Measurements from ENCODE around the gene TRIM59. TPM values are rescaled to one million over a fixed set of nuclear protein-coding genes. Genes with fewer than 3 reads are reported as not detected.

Gene TRIM59
- polyA plus RNA-seq, 1 donor: 8.3 TPM

DNA sequence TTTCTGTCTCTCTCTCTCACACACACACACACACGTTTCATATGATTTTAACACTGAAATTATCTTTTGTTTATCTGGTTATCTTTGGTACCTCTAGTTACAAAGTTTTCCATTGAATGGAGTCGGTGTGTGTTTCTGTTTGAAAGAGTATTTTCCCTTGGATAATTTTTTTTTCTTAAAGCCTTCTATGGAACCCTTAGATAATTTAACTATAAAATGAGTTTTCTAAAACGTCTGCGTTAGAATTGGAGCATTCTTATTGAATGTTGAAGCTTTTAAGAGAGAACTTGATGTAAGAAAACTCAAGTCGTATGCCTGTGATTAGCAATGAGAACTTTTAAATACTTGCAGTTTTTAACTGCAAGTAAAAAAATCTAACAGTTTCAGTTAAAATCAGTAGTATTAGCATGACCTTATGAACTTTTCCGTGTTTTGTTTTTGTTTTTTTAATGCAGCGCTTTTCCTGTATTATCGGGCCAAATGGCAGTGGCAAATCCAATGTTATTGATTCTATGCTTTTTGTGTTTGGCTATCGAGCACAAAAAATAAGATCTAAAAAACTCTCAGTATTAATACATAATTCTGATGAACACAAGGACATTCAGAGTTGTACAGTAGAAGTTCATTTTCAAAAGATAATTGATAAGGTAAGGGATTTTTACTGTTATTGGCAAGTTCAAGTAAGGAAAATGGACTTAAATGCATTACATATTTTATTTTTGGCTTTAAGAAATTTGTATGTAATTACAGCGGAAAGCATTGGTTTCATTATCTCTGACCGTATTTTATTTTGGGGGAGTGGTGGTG, 47.2 kb downstream of the TRIM59 start:
- no peak for DNase-seq

DNA sequence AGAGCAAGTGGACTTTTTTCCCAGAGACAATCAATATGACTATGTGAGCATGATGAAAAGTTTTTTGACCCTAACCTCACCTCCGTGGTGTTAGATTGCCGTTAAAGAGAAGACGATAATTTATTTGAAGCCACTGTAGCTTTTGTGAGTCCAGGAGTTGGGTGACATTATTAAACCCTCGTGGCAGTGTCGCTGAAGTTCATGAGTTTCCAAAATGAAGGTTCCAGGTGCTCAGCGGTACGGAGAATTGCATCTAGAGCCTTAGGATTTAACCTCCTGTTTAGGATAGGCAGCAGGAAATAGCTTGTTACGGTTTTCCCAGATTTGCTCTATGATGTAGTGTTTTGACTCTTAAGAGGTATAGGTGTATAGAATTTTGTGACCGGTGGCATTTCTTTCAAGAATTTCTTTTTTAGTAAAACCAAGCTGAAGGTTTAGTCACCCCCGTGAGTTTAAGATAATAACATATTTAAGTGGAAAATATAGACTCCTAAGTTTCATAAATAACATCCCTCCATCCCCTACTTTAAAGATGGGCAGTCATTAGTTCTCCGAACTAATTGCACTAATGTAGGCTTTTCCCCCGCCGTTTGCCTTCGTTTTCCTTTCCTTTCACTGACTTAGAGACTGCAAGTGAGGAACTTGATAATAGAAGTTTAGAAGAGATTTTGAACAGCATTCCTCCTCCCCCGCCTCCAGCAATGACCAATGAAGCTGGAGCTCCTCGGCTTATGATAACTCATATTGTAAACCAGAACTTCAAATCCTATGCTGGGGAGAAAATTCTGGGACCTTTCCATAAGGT, 48.1 kb downstream of the TRIM59 start:
- peak; percentile 43 for DNase-seq

DNA sequence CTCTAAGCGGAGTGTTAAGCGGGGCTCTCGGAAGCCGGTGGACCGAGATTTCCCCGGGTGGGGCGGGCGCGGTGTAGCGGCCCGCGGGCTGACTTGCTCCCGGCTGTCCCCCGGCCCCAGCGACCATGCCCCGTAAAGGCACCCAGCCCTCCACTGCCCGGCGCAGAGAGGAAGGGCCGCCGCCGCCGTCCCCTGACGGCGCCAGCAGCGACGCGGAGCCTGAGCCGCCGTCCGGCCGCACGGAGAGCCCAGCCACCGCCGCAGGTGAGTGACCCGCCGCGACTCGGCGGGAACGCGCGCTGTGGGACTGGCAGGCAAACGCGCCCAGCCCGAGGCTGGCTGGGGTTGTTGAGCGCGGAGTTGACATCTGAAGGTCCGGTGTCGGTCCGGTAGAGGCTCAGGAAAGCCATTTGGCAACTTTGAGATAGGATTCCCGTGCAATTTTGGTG, 48.9 kb downstream of the TRIM59 start:
- peak; percentile 21 for DNase-seq

DNA sequence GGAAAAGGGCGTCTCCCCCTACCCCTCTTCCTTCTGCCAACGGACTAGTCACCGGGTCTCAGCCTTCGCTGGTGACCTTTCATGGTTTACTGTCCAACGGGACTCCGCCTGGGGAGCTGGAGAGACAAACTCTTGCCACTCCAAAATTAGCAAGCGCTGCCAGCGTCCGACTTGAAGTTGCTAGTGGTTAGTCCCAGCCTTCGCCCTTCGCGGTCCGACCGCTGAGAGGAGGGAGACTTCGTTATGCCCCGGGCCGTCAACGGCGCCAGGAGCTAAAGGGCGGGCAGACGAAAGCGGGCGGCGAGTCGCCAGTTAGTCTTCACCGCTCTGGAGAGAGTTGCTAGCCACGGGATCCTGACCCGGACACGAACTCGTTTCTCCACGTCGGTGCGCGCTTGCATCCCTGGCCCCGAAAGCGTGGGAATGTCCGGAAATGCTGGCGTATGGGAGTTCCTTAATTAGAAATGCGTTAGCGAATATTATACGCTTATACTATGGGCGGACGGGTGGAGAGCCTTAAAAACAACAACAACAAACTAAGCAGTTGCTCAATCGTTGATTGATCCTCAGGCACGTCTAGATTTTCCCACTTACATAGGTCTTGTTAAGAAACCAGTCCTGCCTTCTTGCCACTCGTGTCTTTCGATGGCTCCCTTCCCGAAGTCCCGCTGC, 49.4 kb downstream of the TRIM59 start:
- DNase-seq: peak; percentile 55

DNA sequence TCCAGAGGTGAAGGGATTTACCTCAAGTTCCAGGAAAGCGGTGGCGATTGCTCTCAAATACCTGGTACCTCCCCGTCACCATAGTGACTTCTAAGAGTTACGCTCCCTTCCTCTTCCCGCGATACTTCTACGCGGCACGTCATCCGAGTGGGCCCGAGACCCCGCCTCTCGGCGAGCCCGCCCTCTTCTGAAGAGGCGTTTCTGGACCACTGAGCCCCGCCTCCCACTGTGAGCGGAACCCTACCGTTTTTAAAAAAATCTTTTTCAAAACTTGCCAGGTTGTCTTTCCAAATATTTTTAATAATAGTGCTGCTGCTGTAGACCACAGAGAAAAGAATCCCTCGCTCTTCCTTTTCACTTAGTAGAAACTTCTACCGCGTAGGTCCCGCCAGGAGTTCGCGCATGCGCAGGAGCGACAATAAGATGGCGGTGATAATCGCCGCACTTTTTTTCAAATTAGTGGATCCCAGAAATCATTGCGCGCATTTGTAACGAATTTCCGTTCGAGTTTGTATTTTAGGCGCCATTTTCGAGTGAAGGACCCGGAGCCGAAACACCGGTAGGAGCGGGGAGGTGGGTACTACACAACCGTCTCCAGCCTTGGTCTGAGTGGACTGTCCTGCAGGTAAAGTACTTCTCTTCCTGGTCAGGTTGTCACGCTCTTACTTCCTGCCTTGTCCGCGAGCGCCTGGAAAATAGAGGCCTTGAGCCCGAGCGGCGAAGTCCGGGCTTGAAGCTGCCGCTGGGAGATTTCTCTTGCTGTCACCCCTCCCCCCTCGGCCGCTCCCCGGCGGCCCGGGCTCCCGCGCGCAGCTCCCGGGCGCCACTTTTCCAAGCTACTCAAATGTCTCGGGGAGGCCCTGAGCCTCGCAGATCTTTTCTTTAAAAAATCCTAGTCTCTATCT, 50.2 kb downstream of the TRIM59 start, which contains the start of the genes IFT80 and SMC4:
TSS of gene IFT80 (minus strand) at position 101 of the 905 bp plus-strand sequence. CDS start 14,625 bp downstream, outside the sequence.
TSS of gene SMC4 (plus strand) at position 526 of the 905 bp plus-strand sequence. CDS start 1,177 bp downstream, outside the sequence.
- peak; percentile 96 for DNase-seq

DNA sequence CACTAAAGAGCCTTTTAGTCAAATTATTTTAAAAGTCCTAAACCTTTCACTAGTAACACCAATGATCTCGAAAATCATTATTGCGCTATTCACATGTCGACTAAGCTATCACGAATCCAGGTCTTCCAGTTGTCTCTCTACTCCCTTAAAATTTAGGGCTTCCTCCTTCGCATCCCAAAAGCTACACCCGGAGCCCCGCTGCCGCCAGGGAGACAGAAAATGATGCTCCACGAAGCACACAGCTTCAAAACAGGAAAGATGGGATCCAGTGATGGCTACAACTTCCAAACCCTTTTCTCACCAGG, 50.8 kb downstream of the TRIM59 start:
- DNase-seq: no peak

DNA sequence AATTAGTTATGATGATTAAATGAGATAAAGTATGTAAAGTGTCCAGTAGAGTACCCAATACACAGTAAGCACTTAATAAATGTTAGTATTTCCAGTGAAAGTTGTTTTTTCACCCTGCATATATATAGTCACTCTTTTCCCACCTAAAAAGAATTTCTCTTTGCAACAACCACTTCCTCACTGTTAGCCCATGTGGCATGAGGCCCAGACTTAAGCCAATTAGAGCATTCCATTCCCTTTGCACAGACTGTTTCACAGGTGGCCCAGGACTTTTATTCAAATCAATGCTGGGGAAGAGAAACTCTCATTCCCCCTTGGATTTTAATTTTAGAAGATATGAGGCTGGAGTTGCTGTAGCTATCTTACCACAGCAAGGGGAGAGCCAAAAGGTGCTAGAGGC, 54.3 kb downstream of the TRIM59 start:
- no peak for DNase-seq

DNA sequence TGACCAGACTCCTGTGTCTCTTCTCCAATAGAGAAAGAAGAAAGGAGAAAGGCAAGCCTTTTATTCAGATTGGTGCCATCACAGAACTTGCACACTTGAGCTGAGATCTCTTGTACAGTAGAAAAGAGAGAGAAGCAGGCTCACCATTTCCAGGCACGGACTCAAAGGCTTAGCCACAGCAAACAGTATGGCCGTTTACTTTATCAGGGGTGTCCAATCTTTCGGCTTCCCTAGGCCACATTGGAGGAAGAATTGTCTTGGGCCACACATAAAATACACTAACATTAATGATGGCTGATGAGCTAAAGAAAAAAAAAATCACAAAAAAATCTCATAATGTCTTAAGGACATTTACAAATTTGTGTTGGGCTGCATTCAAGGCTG, 55.6 kb downstream of the TRIM59 start:
- DNase-seq: no peak

DNA sequence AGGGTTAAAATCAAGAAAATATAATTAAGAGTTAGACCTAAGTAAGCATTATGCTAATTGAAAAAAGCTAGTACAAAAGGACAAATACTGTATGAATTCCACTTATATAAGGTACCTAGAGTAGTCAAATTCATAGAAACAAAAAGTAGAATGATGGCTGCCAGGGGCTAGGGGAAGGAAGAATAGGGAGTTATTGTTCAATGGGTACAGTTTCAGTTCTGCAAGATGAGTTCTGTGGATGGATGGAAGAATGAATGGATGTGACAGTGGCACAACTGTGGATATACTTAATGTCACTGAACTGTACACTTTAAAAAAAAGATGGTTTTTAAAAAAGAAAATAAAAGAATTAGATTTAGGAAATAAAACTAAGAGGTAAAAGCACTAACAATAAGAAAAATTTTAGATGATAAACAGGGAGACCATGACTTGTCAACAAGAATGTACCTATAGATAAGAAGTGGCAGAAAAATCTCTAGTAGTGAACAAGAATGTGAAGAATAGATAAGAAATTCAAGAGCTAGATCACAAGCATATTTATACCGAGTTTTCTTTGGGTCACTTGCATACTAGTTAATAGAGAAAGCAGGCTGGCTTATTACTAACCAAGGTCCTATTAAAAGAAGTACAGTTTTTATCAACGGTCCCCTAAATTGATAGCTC, 56.1 kb downstream of the TRIM59 start:
- DNase-seq: no peak

DNA sequence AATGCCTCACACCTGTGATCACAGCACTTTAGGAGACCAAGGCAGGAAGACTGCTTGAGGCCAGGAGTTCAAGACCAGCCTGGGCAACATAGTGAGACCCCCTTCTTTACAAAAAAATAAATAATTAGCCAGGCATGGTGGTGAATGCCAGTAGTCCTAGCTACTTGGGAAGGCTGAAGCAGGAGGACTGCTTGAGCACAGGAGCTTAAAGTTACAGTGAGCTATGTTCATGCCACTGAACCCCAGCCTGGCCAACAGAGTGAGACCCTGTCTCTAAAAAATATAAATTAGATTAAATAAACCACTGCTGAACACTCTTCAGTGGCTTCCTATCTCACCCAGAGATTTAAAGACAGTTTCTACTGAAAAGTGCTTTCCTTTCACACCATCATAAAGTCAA, 56.8 kb downstream of the TRIM59 start:
- DNase-seq: no peak

DNA sequence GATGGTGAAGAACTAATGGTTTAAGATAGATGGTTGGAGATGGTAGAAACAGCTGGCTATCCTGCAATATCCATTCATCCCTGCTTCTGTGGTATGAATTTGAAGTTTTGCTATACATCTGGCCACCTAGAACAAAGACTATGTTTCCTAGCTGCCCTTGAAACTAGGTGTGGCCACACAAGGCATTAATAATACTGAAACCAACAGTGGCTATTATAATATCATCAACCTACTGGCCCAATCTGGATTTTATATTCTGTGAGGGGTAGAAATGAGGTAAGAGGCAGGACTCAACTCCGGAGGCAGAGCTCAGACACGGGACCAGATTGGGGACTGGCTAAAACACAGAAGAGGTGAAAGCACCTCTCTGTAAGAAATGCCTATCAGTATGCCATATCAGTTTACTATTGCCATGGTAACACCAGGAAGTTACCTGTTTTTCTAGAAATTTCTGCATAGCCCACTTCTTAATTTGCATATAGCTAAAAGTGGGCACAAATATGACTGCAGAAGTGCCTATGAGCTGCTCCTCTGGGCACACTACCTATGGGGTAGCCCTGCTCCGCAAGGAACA, 58.9 kb downstream of the TRIM59 start:
- no peak for DNase-seq

Other genes with a start within 250 kb of the TRIM59 start
- gene C3orf80, start 224.4 kb downstream of the TRIM59 start, polyA plus RNA-seq (ENCODE audit: insufficient read length): not detected
- gene IFT80, start 50.6 kb downstream of the TRIM59 start, polyA plus RNA-seq (ENCODE audit: insufficient read length): 23.0 TPM
- 49.5 TPM for gene SMC4, start 50.1 kb downstream of the TRIM59 start, polyA plus RNA-seq (ENCODE audit: insufficient read length)
- 74.9 TPM for gene KPNA4, start 115.8 kb upstream of the TRIM59 start, polyA plus RNA-seq (ENCODE audit: insufficient read length)
- gene ARL14, start 227.4 kb upstream of the TRIM59 start, polyA plus RNA-seq (ENCODE audit: insufficient read length): not detected

Data from hindlimb muscle (tissue), 1 donor.